HG03565 (cell line): ENCODE measurements around the gene NOC2L.
"Not testable (repeated sequence)": the region's sequence is repeated elsewhere in the genome, so short reads cannot be mapped to it uniquely, and the experiment has no call there.

Experiments used
- ATAC-seq: cut with Tn5 transposase; IDR thresholded peaks from one replicate; pipeline ENCODE4 v1.9.1; 2021; ENCODE audit warnings: mild to moderate bottlenecking, moderate library complexity; ENCODE audit not compliant: unreplicated experiment

NOC2L gene

GRCh38 chr1:994546-994945 lies 35.5 kb upstream of the NOC2L start:
- ATAC-seq: not testable (repeated sequence)

- ATAC-seq: no peak
These were observed 34.4 kb upstream of the NOC2L start for GRCh38 chr1:993379-993995.

- ATAC-seq: no peak
These were observed 33.3 kb upstream of the NOC2L start for GRCh38 chr1:992362-992761.

GRCh38 chr1:991895-992294 lies 32.8 kb upstream of the NOC2L start:
- ATAC-seq: no peak

- ATAC-seq: not testable (repeated sequence)
These were observed 32.2 kb upstream of the NOC2L start for GRCh38 chr1:991275-991674.

GRCh38 chr1:988061-988460 lies 29.0 kb upstream of the NOC2L start:
- ATAC-seq: not testable (repeated sequence)

GRCh38 chr1:985126-985525 lies 26.1 kb upstream of the NOC2L start:
- ATAC-seq: no peak

- ATAC-seq: no peak
These were observed 25.4 kb upstream of the NOC2L start for GRCh38 chr1:984476-984814.

GRCh38 chr1:983798-984475 lies 24.9 kb upstream of the NOC2L start:
- ATAC-seq: no peak

- ATAC-seq: no peak
These were observed 23.8 kb upstream of the NOC2L start for GRCh38 chr1:982765-983436.

GRCh38 chr1:981955-982558 lies 23.0 kb upstream of the NOC2L start, which contains the start of gene PERM1:
TSS of gene PERM1 (minus strand) at chr1:982093. CDS start at chr1:981029, 1,064 bp downstream.
- no peak for ATAC-seq

- ATAC-seq: no peak
These were observed 22.5 kb upstream of the NOC2L start for GRCh38 chr1:981491-981954.

- no peak for ATAC-seq
These were observed 21.7 kb upstream of the NOC2L start for GRCh38 chr1:980602-981395.

- ATAC-seq: no peak
These were observed 21.1 kb upstream of the NOC2L start for GRCh38 chr1:980137-980571.

GRCh38 chr1:979744-980072 lies 20.7 kb upstream of the NOC2L start:
- no peak for ATAC-seq

- ATAC-seq: no peak
These were observed 20.0 kb upstream of the NOC2L start for GRCh38 chr1:978835-979743.

- no peak for ATAC-seq
These were observed 19.2 kb upstream of the NOC2L start for GRCh38 chr1:978069-978834.

GRCh38 chr1:976791-977190 lies 17.7 kb upstream of the NOC2L start:
- not testable (repeated sequence) for ATAC-seq
